SH-SY5Y (cell line): ENCODE measurements around the gene PXMP4.

Experiments
- GATA2 ChIP-seq: IDR thresholded peaks from 2 replicates; pipeline ENCODE4 v1.6.1; 2011; ENCODE audit warnings: mild to moderate bottlenecking, low read depth, low read length
- GATA3 ChIP-seq: IDR thresholded peaks from 2 replicates; pipeline ENCODE4 v1.6.1; 2011; ENCODE audit warnings: low read depth, mild to moderate bottlenecking, low read length, moderate library complexity

The PXMP4 gene

GRCh38 chr20:33721391-33722140 lies 1.5 kb upstream of the PXMP4 start:
- TF ChIP-seq GATA3 = no peak
- TF ChIP-seq GATA2 = no peak

GRCh38 chr20:33719277-33719988 lies 677 bp downstream of the PXMP4 start:
- TF ChIP-seq GATA2 = no peak
- TF ChIP-seq GATA3 = no peak

GRCh38 chr20:33716498-33716897 lies 3.6 kb downstream of the PXMP4 start:
- TF ChIP-seq GATA3 (no peak), GATA2 (no peak)

GRCh38 chr20:33713865-33714367 lies 6.2 kb downstream of the PXMP4 start:
- TF ChIP-seq GATA2 = no peak

GRCh38 chr20:33711446-33711738 lies 8.7 kb downstream of the PXMP4 start:
- no peak for TF ChIP-seq GATA3
- TF ChIP-seq GATA2 = no peak

GRCh38 chr20:33710681-33711445 lies 9.2 kb downstream of the PXMP4 start:
- TF ChIP-seq GATA3 (no peak), GATA2 (no peak)

- TF ChIP-seq GATA2 = no peak
- no peak for TF ChIP-seq GATA3
These were observed 10.1 kb downstream of the PXMP4 start for GRCh38 chr20:33709905-33710541.

- TF ChIP-seq GATA3 (no peak), GATA2 (no peak)
These were observed 10.7 kb downstream of the PXMP4 start for GRCh38 chr20:33709398-33709797.

- TF ChIP-seq GATA3 (no peak), GATA2 (no peak)
These were observed 12.4 kb downstream of the PXMP4 start for GRCh38 chr20:33707668-33708067.

- TF ChIP-seq GATA3 (no peak), GATA2 (no peak)
These were observed 15.7 kb downstream of the PXMP4 start for GRCh38 chr20:33704197-33704924.

GRCh38 chr20:33703498-33704137 lies 16.5 kb downstream of the PXMP4 start:
- no peak for TF ChIP-seq GATA3
- TF ChIP-seq GATA2 = no peak

- TF ChIP-seq GATA3 (no peak), GATA2 (no peak)
These were observed 17.2 kb downstream of the PXMP4 start for GRCh38 chr20:33702861-33703260.
